K562 (cell line): ENCODE results near the gene ZMYND8. TPM values are rescaled to one million over a fixed set of nuclear protein-coding genes. Genes with fewer than 3 reads are reported as not detected.

Experiments
- CTCFL ChIP-seq: IDR thresholded peaks from 2 replicates; pipeline ENCODE4 v1.6.1; 2011; ENCODE audit warnings: borderline replicate concordance, low read depth, mild to moderate bottlenecking, moderate library complexity, low read length; ENCODE audit not compliant: insufficient read depth, poor library complexity, severe bottlenecking
- ELF2 ChIP-seq: fragments of 250-450 bp; sonication (Bioruptor Pico); IDR thresholded peaks from 2 replicates; pipeline ENCODE4 v1.5.0; 2021; ENCODE audit warnings: mild to moderate bottlenecking
- ETS1 ChIP-seq: conservative IDR thresholded peaks from 2 replicates; pipeline ENCODE4 v1.6.1; 2011; ENCODE audit warnings: low read depth, mild to moderate bottlenecking, low read length; ENCODE audit not compliant: control insufficient read depth
- GATAD2B ChIP-seq: fragments of 450-650 bp; IDR thresholded peaks from 2 replicates; pipeline ENCODE4 v1.6.1; 2017; ENCODE audit warnings: mild to moderate bottlenecking, borderline replicate concordance
- GTF2B ChIP-seq: IDR thresholded peaks from 2 replicates; pipeline ENCODE4 v1.6.1; 2011; ENCODE audit not compliant: insufficient read length; ENCODE audit errors: extremely low read depth
- JUN ChIP-seq, 2 experiments: sonication (generic) in 1 of 2; formaldehyde crosslinking in 1 of 2; IDR thresholded peaks; 2 replicates each; pipeline versions ENCODE4 v1.6.1 to v1.8.0; 2012 to 2022; ENCODE audit warnings: borderline replicate concordance in 2 of 2, mild to moderate bottlenecking in 2 of 2, improper control_type of control experiment in 1 of 2, low read depth in 1 of 2, low read length in 1 of 2, missing genetic modification reagents in 1 of 2
- RAD51 ChIP-seq: fragments of 450-650 bp; IDR thresholded peaks from 2 replicates; pipeline ENCODE4 v1.7.1; 2016; ENCODE audit warnings: low read depth, mild to moderate bottlenecking, borderline replicate concordance
- STAT5A ChIP-seq: IDR thresholded peaks from 2 replicates; pipeline ENCODE4 v1.6.1; 2012; ENCODE audit warnings: low read length, inconsistent platforms, borderline replicate concordance
- TFE3 ChIP-seq: fragments of 450-650 bp; formaldehyde crosslinking; IDR thresholded peaks from 2 replicates; pipeline ENCODE4 v1.4.0; 2020; ENCODE audit warnings: mild to moderate bottlenecking, mixed read lengths
- TRIM24 ChIP-seq, 2 experiments: fragments of 450-650 bp; IDR thresholded peaks; 2 replicates each; pipeline ENCODE4 v1.6.1; 2016
- ZBTB34 ChIP-seq: fragments of 250-450 bp; sonication (Bioruptor Pico); IDR thresholded peaks from 2 replicates; pipeline ENCODE4 v1.8.0; 2021; ENCODE audit warnings: mild to moderate bottlenecking, moderate library complexity
- ZC3H4 ChIP-seq: sonication (generic); formaldehyde crosslinking; IDR thresholded peaks from 2 replicates; pipeline ENCODE4 v1.9.0; 2021; ENCODE audit warnings: missing genetic modification reagents, borderline replicate concordance
- ZNF133 ChIP-seq: fragments of 250-450 bp; sonication (Bioruptor Pico); IDR thresholded peaks from 2 replicates; pipeline ENCODE4 v1.4.0; 2020; ENCODE audit warnings: mild to moderate bottlenecking
- ZNF512 ChIP-seq: IDR thresholded peaks from 2 replicates; pipeline ENCODE4 v1.6.1; 2016; ENCODE audit warnings: missing genetic modification characterization, missing compliant biosample characterization
- ZSCAN29 ChIP-seq: fragments of 450-650 bp; IDR thresholded peaks from 2 replicates; pipeline ENCODE4 v1.6.1; 2017
- polyA plus RNA-seq, 8 experiments: library from polyadenylated mRNA; depleted of rRNA in 4 of 8; stranded (reverse) in 5 of 8; unstranded in 3 of 8; fragments of >200 nt; fragmentation: Nextera tagmentation in 2 of 8; fragmentation: Illumina TruSeq in 1 of 8; extraction: Ambion mirVana in 2 of 8; extraction: Trizol in 1 of 8; gene quantifications; 2 replicates each; pipeline versions ENCODE4 v1.2.1 to v1.2.3, GENCODE V29; 2011 to 2014; ENCODE audit warnings: inconsistent platforms in 1 of 8, missing spikeins in 1 of 8
- total RNA-seq, 7 experiments: library from RNA; depleted of rRNA in 6 of 7; stranded (reverse); fragments of >200 nt in 6 of 7; fragmentation: Illumina TruSeq in 2 of 7; extraction: Trizol in 2 of 7; gene quantifications; 2 replicates each; pipeline versions ENCODE4 v1.2.1 to v1.2.3, GENCODE V29; 2011 to 2021; ENCODE audit warnings: low replicate concordance in 1 of 7

ZMYND8 gene
- total and polyA plus RNA-seq, 9 of the 15 experiments (the other 6 are each of a cell fraction or from before 2014, with no cell fraction given): 31.8 to 148 (median 71.9) TPM

GRCh38 chr20:47357296-47358038, 968 bp upstream of the ZMYND8 start (continued):
- TF ChIP-seq GTF2B (peak; percentile 39), CTCFL (no peak), ZNF512 (tag) (no peak), TFE3 (CRISPR knock-in tag) (no peak), ZC3H4 (CRISPR knock-in tag) (no peak), ZNF133 (CRISPR knock-in tag) (no peak), ZSCAN29 (no peak), JUN (IDR thresholded peaks at IDR 0.05; ENCODE audit: borderline replicate concordance, low read depth, low read length) (no peak), JUN (CRISPR knock-in tag; IDR thresholded peaks at IDR 0.05; ENCODE audit: borderline replicate concordance) (no peak), STAT5A (no peak), TRIM24 (IDR thresholded peaks at IDR 0.05) (peak in 1 of 2 experiments; percentile 39; a peak in 2 of 4 replicates), ZBTB34 (CRISPR knock-in tag) (no peak), ELF2 (CRISPR knock-in tag) (peak; percentile 79), ETS1 (no peak; the same call in 1 of the 2 replicates), RAD51 (no peak; the same call in 1 of the 2 replicates), GATAD2B (no peak)
